ENCODE data around the gene F9.

The F9 gene

GRCh38 chrX:139532834-139533233, 2.3 kb downstream of the F9 start:
- no peak for DNase-seq (ENCODE audit: extremely low spot score)
- POLR2A ChIA-PET = no interaction called here
- CTCF ChIA-PET = no interaction called here
- no peak for TF ChIP-seq CTCF (IDR thresholded peaks at IDR 0.05; ENCODE audit: control extremely low read depth, extremely low read depth, low read depth, missing control alignments)

GRCh38 chrX:139533444-139533843, 2.9 kb downstream of the F9 start:
- no peak for TF ChIP-seq CTCF (IDR thresholded peaks at IDR 0.05; ENCODE audit: control extremely low read depth, extremely low read depth, low read depth, missing control alignments)
- ChIA-PET CTCF (no interaction called here), POLR2A (no interaction called here)

GRCh38 chrX:139538907-139539790, 8.6 kb downstream of the F9 start:
- ChIA-PET CTCF (no interaction called here), POLR2A (no interaction called here)
- TF ChIP-seq CTCF (IDR thresholded peaks at IDR 0.05; ENCODE audit: control extremely low read depth, extremely low read depth, low read depth, missing control alignments) = no peak
- DNase-seq (ENCODE audit: extremely low spot score) = no peak

More at GRCh38 chrX:139533444-139533843, 2.9 kb downstream of the F9 start:
- DNase-seq (ENCODE audit: extremely low spot score) = no peak

GRCh38 chrX:139542652-139543051, 12.1 kb downstream of the F9 start:
- POLR2A ChIA-PET = no interaction called here
- TF ChIP-seq CTCF (IDR thresholded peaks at IDR 0.05; ENCODE audit: control extremely low read depth, extremely low read depth, low read depth, missing control alignments) = no peak
- DNase-seq (ENCODE audit: extremely low spot score) = no peak
- CTCF ChIA-PET = no interaction called here

- TF ChIP-seq CTCF (IDR thresholded peaks at IDR 0.05; ENCODE audit: control extremely low read depth, extremely low read depth, low read depth, missing control alignments) = no peak
- ChIA-PET CTCF (no interaction called here), POLR2A (no interaction called here)
- no peak for DNase-seq (ENCODE audit: extremely low spot score)
These were observed 13.4 kb downstream of the F9 start for GRCh38 chrX:139543920-139544319.

GRCh38 chrX:139544591-139544990, 14.1 kb downstream of the F9 start:
- DNase-seq (ENCODE audit: extremely low spot score) = no peak
- ChIA-PET CTCF (no interaction called here), POLR2A (no interaction called here)
- no peak for TF ChIP-seq CTCF (IDR thresholded peaks at IDR 0.05; ENCODE audit: control extremely low read depth, extremely low read depth, low read depth, missing control alignments)
